SK-N-SH treated with all-trans-retinoic acid at 6 μM for 48 hours (cell line): ENCODE data around the gene CDH6.

Experiments used
- ATAC-seq: fragments of 200-7000 bp; cut with Tn5 transposase; 3 replicates; pipeline ENCODE4 v1.9.1; 2020; ENCODE audit warnings: mild to moderate bottlenecking, moderate library complexity
- BACH2 ChIP-seq: fragments of 250-450 bp; sonication (Bioruptor Pico); IDR thresholded peaks from 2 replicates; pipeline ENCODE4 v1.9.0; 2021; ENCODE audit warnings: mild to moderate bottlenecking, borderline replicate concordance
- CREB5 ChIP-seq: fragments of 250-450 bp; sonication (Bioruptor Pico); IDR thresholded peaks from 2 replicates; pipeline ENCODE4 v1.5.1; 2020; ENCODE audit warnings: low read depth, mild to moderate bottlenecking, moderate library complexity
- CSDC2 ChIP-seq: fragments of 250-450 bp; sonication (Bioruptor Pico); IDR thresholded peaks from 2 replicates; pipeline ENCODE4 v1.5.0; 2020; ENCODE audit warnings: mild to moderate bottlenecking, moderate library complexity
- CSRNP3 ChIP-seq: fragments of 250-450 bp; sonication (Bioruptor Pico); IDR thresholded peaks from 2 replicates; pipeline ENCODE4 v1.5.1; 2021; ENCODE audit warnings: mild to moderate bottlenecking, moderate library complexity
- ESRRG ChIP-seq: fragments of 250-450 bp; sonication (Bioruptor Pico); IDR thresholded peaks from 2 replicates; pipeline ENCODE4 v1.6.1; 2021; ENCODE audit warnings: mild to moderate bottlenecking
- GLIS3 ChIP-seq: fragments of 250-450 bp; sonication (Bioruptor Pico); IDR thresholded peaks from 2 replicates; pipeline ENCODE4 v1.5.0; 2020; ENCODE audit warnings: mild to moderate bottlenecking, moderate library complexity
- ISL1 ChIP-seq: fragments of 250-450 bp; sonication (Bioruptor Pico); IDR thresholded peaks from 2 replicates; pipeline ENCODE4 v2.1.2; 2022; ENCODE audit warnings: mild to moderate bottlenecking, moderate library complexity
- OSR1 ChIP-seq: fragments of 250-450 bp; sonication (Bioruptor Pico); IDR thresholded peaks from 2 replicates; pipeline ENCODE4 v1.8.0; 2022; ENCODE audit warnings: moderate library complexity, mild to moderate bottlenecking, inconsistent platforms
- PATZ1 ChIP-seq: fragments of 250-450 bp; sonication (Bioruptor Pico); IDR thresholded peaks from 2 replicates; pipeline ENCODE4 v1.8.0; 2020; ENCODE audit warnings: mild to moderate bottlenecking, moderate library complexity, borderline replicate concordance
- POU6F1 ChIP-seq: fragments of 250-450 bp; sonication (Bioruptor Pico); IDR thresholded peaks from 2 replicates; pipeline ENCODE4 v1.8.0; 2021; ENCODE audit warnings: low read depth, mild to moderate bottlenecking, moderate library complexity, borderline replicate concordance
- PPARA ChIP-seq: fragments of 250-450 bp; sonication (Bioruptor Pico); IDR thresholded peaks from 2 replicates; pipeline ENCODE4 v1.5.0; 2020; ENCODE audit warnings: mild to moderate bottlenecking, borderline replicate concordance
- RARB ChIP-seq: fragments of 250-450 bp; sonication (Bioruptor Pico); IDR thresholded peaks from 2 replicates; pipeline ENCODE4 v1.8.0; 2021; ENCODE audit warnings: mild to moderate bottlenecking, moderate library complexity
- SNAI2 ChIP-seq: fragments of 250-450 bp; sonication (Bioruptor Pico); IDR thresholded peaks from 2 replicates; pipeline ENCODE4 v1.5.0; 2020; ENCODE audit warnings: mild to moderate bottlenecking, moderate library complexity
- TCF4 ChIP-seq: fragments of 250-450 bp; sonication (Bioruptor Pico); IDR thresholded peaks from 2 replicates; pipeline ENCODE4 v1.8.0; 2021; ENCODE audit warnings: mild to moderate bottlenecking, moderate library complexity, borderline replicate concordance
- TOX ChIP-seq: fragments of 250-450 bp; sonication (Bioruptor Pico); IDR thresholded peaks from 2 replicates; pipeline ENCODE4 v1.8.0; 2021; ENCODE audit warnings: mild to moderate bottlenecking, moderate library complexity, borderline replicate concordance
- TSHZ2 ChIP-seq: fragments of 250-450 bp; sonication (Bioruptor Pico); IDR thresholded peaks from 2 replicates; pipeline ENCODE4 v1.5.0; 2020; ENCODE audit warnings: mild to moderate bottlenecking, moderate library complexity
- ZFP3 ChIP-seq: fragments of 250-450 bp; sonication (Bioruptor Pico); IDR thresholded peaks from 2 replicates; pipeline ENCODE4 v1.5.0; 2020; ENCODE audit warnings: mild to moderate bottlenecking, moderate library complexity
- ZNF565 ChIP-seq: fragments of 450-650 bp; formaldehyde crosslinking; conservative IDR thresholded peaks from 2 replicates; pipeline ENCODE4 v1.5.0; 2020; ENCODE audit warnings: low read depth, mild to moderate bottlenecking, moderate library complexity
- ZNF70 ChIP-seq: fragments of 450-650 bp; formaldehyde crosslinking; IDR thresholded peaks from 2 replicates; pipeline ENCODE4 v1.5.0; 2020; ENCODE audit warnings: mild to moderate bottlenecking, moderate library complexity
- ZNF8 ChIP-seq: fragments of 450-650 bp; formaldehyde crosslinking; IDR thresholded peaks from 2 replicates; pipeline ENCODE4 v1.5.0; 2020; ENCODE audit warnings: mild to moderate bottlenecking, moderate library complexity

The CDH6 gene

GRCh38 chr5:31273161-31273560 is 79.7 kb downstream of the CDH6 start:
- ATAC-seq = no peak
- TF ChIP-seq CSRNP3 (CRISPR knock-in tag) (no peak), GLIS3 (CRISPR knock-in tag) (no peak), POU6F1 (CRISPR knock-in tag) (no peak), ZFP3 (CRISPR knock-in tag) (no peak), ESRRG (CRISPR knock-in tag) (no peak), TOX (CRISPR knock-in tag) (no peak), ZNF8 (CRISPR knock-in tag) (no peak)

- ATAC-seq = no peak
- no peak for TF ChIP-seq GLIS3 (CRISPR knock-in tag)
- no peak for TF ChIP-seq ZNF8 (CRISPR knock-in tag)
- no peak for TF ChIP-seq ISL1 (CRISPR knock-in tag)
- TF ChIP-seq TSHZ2 (CRISPR knock-in tag) = no peak
- TF ChIP-seq RARB (CRISPR knock-in tag) = no peak
- no peak for TF ChIP-seq ZFP3 (CRISPR knock-in tag)
- TF ChIP-seq OSR1 (CRISPR knock-in tag) = no peak
- no peak for TF ChIP-seq CREB5 (CRISPR knock-in tag)
- no peak for TF ChIP-seq BACH2 (CRISPR knock-in tag)
- TF ChIP-seq PATZ1 (CRISPR knock-in tag) = no peak
- no peak for TF ChIP-seq TCF4 (CRISPR knock-in tag)
- TF ChIP-seq CSDC2 (CRISPR knock-in tag) = no peak
- TF ChIP-seq CSRNP3 (CRISPR knock-in tag) = no peak
Measured at GRCh38 chr5:31273631-31274378, 80.3 kb downstream of the CDH6 start.

GRCh38 chr5:31280210-31280609 is 86.7 kb downstream of the CDH6 start:
- no peak for ATAC-seq
- no peak for TF ChIP-seq CSDC2 (CRISPR knock-in tag)
- no peak for TF ChIP-seq PPARA (CRISPR knock-in tag)
- TF ChIP-seq OSR1 (CRISPR knock-in tag) = no peak
- TF ChIP-seq ZNF565 (CRISPR knock-in tag) = no peak
- no peak for TF ChIP-seq TSHZ2 (CRISPR knock-in tag)
- no peak for TF ChIP-seq BACH2 (CRISPR knock-in tag)
- no peak for TF ChIP-seq ESRRG (CRISPR knock-in tag)
- no peak for TF ChIP-seq SNAI2
- TF ChIP-seq CREB5 (CRISPR knock-in tag) = no peak
- TF ChIP-seq TCF4 (CRISPR knock-in tag) = no peak
- TF ChIP-seq ZNF70 (CRISPR knock-in tag) = no peak
